Rectal smooth muscle tissue (tissue), 1 donor: Measurements from ENCODE around the gene SGMS2.
A peak's percentile ranks its signal among the peaks of the same experiment; 100 is the strongest.

ENCODE experiments used
- H3K27ac ChIP-seq: one replicate; pipeline ENCODE4 v1.7.0; 2013; ENCODE audit warnings: low read depth, low read length, inconsistent platforms
- H3K27me3 ChIP-seq: one replicate; pipeline ENCODE4 v1.7.0; 2013; ENCODE audit warnings: low read length; ENCODE audit not compliant: control insufficient read depth, insufficient read depth
- H3K36me3 ChIP-seq: one replicate; pipeline ENCODE4 v1.7.0; 2013; ENCODE audit warnings: low read length; ENCODE audit not compliant: control insufficient read depth, insufficient read depth
- H3K4me1 ChIP-seq: one replicate; pipeline ENCODE4 v1.7.0; 2013; ENCODE audit warnings: low read length; ENCODE audit not compliant: control insufficient read depth, insufficient read depth
- H3K4me3 ChIP-seq: one replicate; pipeline ENCODE4 v1.7.0; 2013; ENCODE audit warnings: low read length
- H3K9ac ChIP-seq: one replicate; pipeline ENCODE4 v1.7.0; 2013; ENCODE audit warnings: low read length

SGMS2 gene

GRCh38 chr4:107856901-107857300 lies 32.2 kb downstream of the SGMS2 start:
- H3K4me3 ChIP-seq, result no peak overlapping the region
- H3K4me1 ChIP-seq, result peaks cover 16% of the 10 kb centered on the region
- no peaks in the 10 kb centered on the region for H3K36me3 ChIP-seq
- no peaks in the 10 kb centered on the region for H3K27me3 ChIP-seq
- H3K27ac ChIP-seq, result no peak overlapping the region
- H3K9ac ChIP-seq, result no peak overlapping the region

- Histone ChIP-seq H3K4me3 (no peak overlapping the region), H3K4me1 (peaks cover 17% of the 10 kb centered on the region), H3K9ac (no peak overlapping the region), H3K27me3 (no peaks in the 10 kb centered on the region), H3K27ac (no peak overlapping the region), H3K36me3 (no peaks in the 10 kb centered on the region)
These were observed 33.0 kb downstream of the SGMS2 start for GRCh38 chr4:107857741-107858140.

- H3K27ac ChIP-seq, result no peak overlapping the region
- peaks cover 19% of the 10 kb centered on the region for H3K4me1 ChIP-seq
These were observed 33.5 kb downstream of the SGMS2 start for GRCh38 chr4:107858158-107858742.

GRCh38 chr4:107862658-107863057 lies 37.9 kb downstream of the SGMS2 start:
- H3K27me3 ChIP-seq, result no peaks in the 10 kb centered on the region
- H3K27ac ChIP-seq, result peak overlapping the region; percentile 32
- no peak overlapping the region for H3K4me3 ChIP-seq
- H3K4me1 ChIP-seq, result peaks cover 14% of the 10 kb centered on the region
- H3K36me3 ChIP-seq, result no peaks in the 10 kb centered on the region
- no peak overlapping the region for H3K9ac ChIP-seq

More at GRCh38 chr4:107858158-107858742, 33.5 kb downstream of the SGMS2 start:
- no peak overlapping the region for H3K4me3 ChIP-seq
- H3K36me3 ChIP-seq, result no peaks in the 10 kb centered on the region
- no peak overlapping the region for H3K9ac ChIP-seq
- no peaks in the 10 kb centered on the region for H3K27me3 ChIP-seq

GRCh38 chr4:107863416-107863815 lies 38.7 kb downstream of the SGMS2 start:
- no peak overlapping the region for H3K9ac ChIP-seq
- no peak overlapping the region for H3K4me3 ChIP-seq
- H3K27ac ChIP-seq, result no peak overlapping the region

GRCh38 chr4:107863850-107864371 lies 39.2 kb downstream of the SGMS2 start:
- no peaks in the 10 kb centered on the region for H3K27me3 ChIP-seq
- no peak overlapping the region for H3K27ac ChIP-seq
- H3K4me1 ChIP-seq, result peaks cover 14% of the 10 kb centered on the region
- H3K4me3 ChIP-seq, result no peak overlapping the region
- H3K36me3 ChIP-seq, result no peaks in the 10 kb centered on the region
- H3K9ac ChIP-seq, result no peak overlapping the region

More at GRCh38 chr4:107863416-107863815, 38.7 kb downstream of the SGMS2 start:
- Histone ChIP-seq H3K36me3 (no peaks in the 10 kb centered on the region), H3K27me3 (no peaks in the 10 kb centered on the region), H3K4me1 (peaks cover 14% of the 10 kb centered on the region)

- no peaks in the 10 kb centered on the region for H3K27me3 ChIP-seq
- H3K36me3 ChIP-seq, result no peaks in the 10 kb centered on the region
- no peak overlapping the region for H3K4me3 ChIP-seq
- no peak overlapping the region for H3K27ac ChIP-seq
- peaks cover 14% of the 10 kb centered on the region for H3K4me1 ChIP-seq
- no peak overlapping the region for H3K9ac ChIP-seq
These were observed 42.0 kb downstream of the SGMS2 start for GRCh38 chr4:107866726-107867125.

DNA sequence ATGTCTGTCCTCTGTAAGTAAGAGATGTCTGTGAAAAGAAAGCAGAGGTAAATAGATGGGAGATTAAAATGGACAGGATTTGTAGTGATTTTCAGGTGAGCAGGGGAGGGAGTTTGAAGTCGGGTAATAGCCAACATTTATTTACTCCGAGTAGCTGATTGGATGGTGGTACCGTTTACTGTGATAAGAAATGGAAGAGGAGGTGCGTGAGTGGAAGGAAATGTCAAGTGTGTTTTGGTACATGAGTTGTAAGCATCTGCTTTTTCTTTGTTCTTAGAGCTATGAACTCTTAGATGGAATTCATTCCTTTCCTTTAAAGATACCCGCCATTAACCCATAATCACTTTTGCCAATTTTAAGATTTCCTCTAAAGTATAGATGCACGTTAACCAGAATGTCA lies 45.5 kb downstream of the SGMS2 start:
- no peaks in the 10 kb centered on the region for H3K36me3 ChIP-seq
- H3K4me1 ChIP-seq, result no peaks in the 10 kb centered on the region
- no peaks in the 10 kb centered on the region for H3K27me3 ChIP-seq
- no peak overlapping the region for H3K27ac ChIP-seq
- no peak overlapping the region for H3K9ac ChIP-seq
- no peak overlapping the region for H3K4me3 ChIP-seq

DNA sequence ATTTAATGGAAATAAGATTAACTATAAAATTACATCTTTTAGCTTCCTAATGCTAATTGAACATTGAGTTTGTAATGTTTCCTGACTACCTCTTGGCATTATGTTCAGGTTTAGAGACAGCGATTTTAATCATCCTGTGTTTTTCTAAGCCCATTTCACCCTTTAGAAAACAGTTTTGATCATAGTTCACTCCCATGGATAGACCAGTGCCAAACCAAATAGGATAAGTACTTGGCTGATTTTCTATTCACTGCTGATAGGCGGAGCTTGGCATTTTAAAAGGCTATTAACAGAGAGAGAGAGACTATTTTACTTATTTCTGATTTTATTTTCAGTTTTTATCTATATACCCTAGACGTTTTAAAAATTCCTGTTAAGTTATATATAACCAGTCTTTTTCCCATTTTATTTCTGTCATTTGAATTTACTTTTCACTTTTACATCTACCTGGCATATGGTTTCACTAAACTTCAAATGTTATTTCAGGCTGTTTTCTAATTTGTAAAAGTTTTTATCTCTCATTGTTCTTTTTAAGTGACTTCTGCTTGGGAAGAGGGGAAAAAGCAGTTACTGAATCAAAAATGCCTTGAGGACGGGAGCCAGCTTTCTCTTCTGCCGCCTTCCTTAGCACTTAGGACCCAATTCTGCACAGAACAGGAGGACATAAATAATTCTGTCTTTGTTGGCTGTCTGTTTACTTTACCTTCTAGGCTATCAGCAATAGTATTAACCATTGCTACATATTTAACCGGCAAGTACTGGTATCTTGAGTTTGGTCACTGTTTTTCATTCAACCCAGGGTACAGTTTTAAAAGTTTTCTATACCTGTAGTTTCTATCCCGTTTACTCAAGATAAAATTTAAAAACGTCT lies 46.4 kb downstream of the SGMS2 start:
- no peaks in the 10 kb centered on the region for H3K27me3 ChIP-seq
- no peak overlapping the region for H3K27ac ChIP-seq
- H3K36me3 ChIP-seq, result no peaks in the 10 kb centered on the region
- no peaks in the 10 kb centered on the region for H3K4me1 ChIP-seq
- no peak overlapping the region for H3K4me3 ChIP-seq
- H3K9ac ChIP-seq, result no peak overlapping the region

DNA sequence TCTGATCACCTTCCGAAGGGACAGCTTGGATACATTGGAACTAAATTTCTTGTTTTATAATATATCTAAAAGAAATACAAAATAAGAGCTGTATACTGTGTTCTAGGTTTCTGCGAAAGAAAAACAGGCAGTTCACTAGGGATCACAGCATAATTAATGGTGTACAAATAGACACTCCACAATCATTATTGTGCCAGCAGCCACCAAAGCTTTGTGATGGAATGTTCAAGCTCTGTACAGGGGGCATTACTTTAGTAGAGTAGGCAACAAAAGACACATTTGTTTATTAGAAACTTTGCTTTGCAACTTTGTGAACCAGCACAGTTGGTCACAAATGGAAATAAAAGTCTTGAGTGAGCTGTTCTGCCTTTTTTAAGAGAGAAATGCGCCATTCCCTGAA lies 49.3 kb downstream of the SGMS2 start:
- Histone ChIP-seq H3K36me3 (no peaks in the 10 kb centered on the region), H3K4me1 (no peaks in the 10 kb centered on the region), H3K27me3 (no peaks in the 10 kb centered on the region), H3K4me3 (no peak overlapping the region), H3K9ac (no peak overlapping the region), H3K27ac (no peak overlapping the region)

DNA sequence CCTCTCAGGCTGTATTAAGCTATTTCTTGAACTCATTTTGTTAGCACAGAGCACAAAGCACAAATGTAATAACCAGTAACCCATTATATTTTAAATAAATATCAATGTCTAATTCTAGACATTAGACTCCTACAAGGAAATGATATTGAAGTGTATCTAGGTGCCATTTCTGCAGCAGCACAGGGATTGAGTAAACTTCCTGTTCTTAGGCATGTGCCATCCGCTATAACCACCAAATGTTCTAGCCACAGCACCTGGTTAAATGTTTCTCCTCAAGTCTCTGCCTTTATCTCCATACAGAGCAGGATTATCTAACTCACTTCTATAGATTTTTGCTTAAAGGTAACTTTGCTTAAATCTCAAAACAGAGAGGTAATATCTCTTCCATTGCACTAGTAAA lies 51.4 kb downstream of the SGMS2 start:
- no peaks in the 10 kb centered on the region for H3K27me3 ChIP-seq
- H3K27ac ChIP-seq, result no peak overlapping the region
- H3K36me3 ChIP-seq, result no peaks in the 10 kb centered on the region
- H3K4me1 ChIP-seq, result no peaks in the 10 kb centered on the region
- H3K9ac ChIP-seq, result no peak overlapping the region
- H3K4me3 ChIP-seq, result no peak overlapping the region

- no peaks in the 10 kb centered on the region for H3K27me3 ChIP-seq
- no peak overlapping the region for H3K27ac ChIP-seq
- no peaks in the 10 kb centered on the region for H3K36me3 ChIP-seq
These were observed 52.6 kb downstream of the SGMS2 start for GRCh38 chr4:107877361-107877760.

More at GRCh38 chr4:107877361-107877760, 52.6 kb downstream of the SGMS2 start:
- Histone ChIP-seq H3K9ac (no peak overlapping the region), H3K4me3 (no peak overlapping the region), H3K4me1 (no peaks in the 10 kb centered on the region)
